Mesendoderm (in vitro differentiated cells): ENCODE measurements around the gene MRPS10.
"Not testable (repeated sequence)": the region's sequence is repeated elsewhere in the genome, so short reads cannot be mapped to it uniquely, and the experiment has no call there.

Experiments used
- DNase-seq: peaks from one replicate; pipeline ENCODE4 v3.0.0; 2013
- H2AK5ac ChIP-seq: 2 replicates; pipeline ENCODE4 v1.6.1; 2013; ENCODE audit warnings: low read length, inconsistent platforms
- H2BK120ac ChIP-seq: 2 replicates; pipeline ENCODE4 v1.6.1; 2013; ENCODE audit warnings: low read depth, mild to moderate bottlenecking, low read length, moderate library complexity, mixed read lengths
- H2BK15ac ChIP-seq: replicated peaks from 2 replicates; pipeline ENCODE4 v1.6.1; 2013; ENCODE audit warnings: low read depth, mild to moderate bottlenecking, moderate library complexity
- H2BK5ac ChIP-seq: 2 replicates; pipeline ENCODE4 v1.6.1; 2013; ENCODE audit warnings: low read length, inconsistent platforms
- H3K18ac ChIP-seq: 2 replicates; pipeline ENCODE4 v1.6.1; 2013; ENCODE audit warnings: mild to moderate bottlenecking, low read length, mixed read lengths
- H3K23ac ChIP-seq: one replicate; pipeline ENCODE4 v1.6.1; 2013; ENCODE audit warnings: low read length
- H3K27ac ChIP-seq: 2 replicates; pipeline ENCODE4 v1.5.1; 2013; ENCODE audit warnings: low read depth, mild to moderate bottlenecking, inconsistent platforms, low read length, moderate library complexity
- H3K27me3 ChIP-seq: 2 replicates; pipeline ENCODE4 v1.6.1; 2013; ENCODE audit warnings: low read length, control low read depth, mild to moderate bottlenecking, inconsistent platforms; ENCODE audit not compliant: insufficient read depth, poor library complexity
- H3K36me3 ChIP-seq: 2 replicates; pipeline ENCODE4 v1.6.1; 2013; ENCODE audit warnings: low read length, inconsistent platforms; ENCODE audit not compliant: control insufficient read depth, insufficient read depth
- H3K4ac ChIP-seq: one replicate; pipeline ENCODE4 v1.6.1; 2013; ENCODE audit warnings: low read depth, mild to moderate bottlenecking, low read length, moderate library complexity
- H3K4me1 ChIP-seq: 2 replicates; pipeline ENCODE4 v1.6.1; 2013; ENCODE audit warnings: low read depth, low read length, inconsistent platforms; ENCODE audit not compliant: control insufficient read depth
- H3K4me2 ChIP-seq: 2 replicates; pipeline ENCODE4 v1.6.1; 2013; ENCODE audit warnings: low read length
- H3K4me3 ChIP-seq: 2 replicates; pipeline ENCODE4 v1.5.1; 2013; ENCODE audit warnings: mild to moderate bottlenecking, low read length
- H3K56ac ChIP-seq: one replicate; pipeline ENCODE4 v1.6.1; 2013; ENCODE audit warnings: low read length
- H3K79me1 ChIP-seq: 2 replicates; pipeline ENCODE4 v1.6.1; 2013; ENCODE audit warnings: low read length, inconsistent platforms
- H3K79me2 ChIP-seq: 2 replicates; pipeline ENCODE4 v1.6.1; 2013; ENCODE audit warnings: mild to moderate bottlenecking, low read length; ENCODE audit not compliant: control insufficient read depth, insufficient read depth
- H3K9ac ChIP-seq: 2 replicates; pipeline ENCODE4 v1.6.1; 2013; ENCODE audit warnings: low read length, inconsistent platforms
- H4K5ac ChIP-seq: one replicate; pipeline ENCODE4 v1.6.1; 2013; ENCODE audit warnings: low read length
- H4K8ac ChIP-seq: one replicate; pipeline ENCODE4 v1.6.1; 2013; ENCODE audit warnings: low read depth, mild to moderate bottlenecking, control low read depth, low read length, moderate library complexity
- WGBS: extraction: QIAGEN DNeasy Blood & Tissue Kit; methylation state at CpG from one replicate; pipeline ENCODE4 v1.1.7; 2013; ENCODE audit warnings: low lambda C conversion rate, missing lambda C conversion rate; ENCODE audit not compliant: insufficient coverage; ENCODE audit errors: extremely low coverage; 5-methylcytosine and 5-hydroxymethylcytosine counted together

The MRPS10 gene

GRCh38 chr6:42224222-42225028 lies 6.8 kb upstream of the MRPS10 start:
- no peak for DNase-seq
- no peak overlapping the region for H2AK5ac ChIP-seq
- no peak overlapping the region for H4K8ac ChIP-seq
- no peaks in the 10 kb centered on the region for H3K27me3 ChIP-seq
- WGBS: no CpG with 5 or more reads among the region's 12 CpGs
- no peak overlapping the region for H3K4ac ChIP-seq
- H3K79me1 ChIP-seq: no peaks in the 10 kb centered on the region
- H3K18ac ChIP-seq: no peak overlapping the region
- H2BK15ac ChIP-seq: no peak overlapping the region
- no peaks in the 10 kb centered on the region for H3K36me3 ChIP-seq
- H3K56ac ChIP-seq: no peak overlapping the region
- H3K4me3 ChIP-seq: no peak overlapping the region
- no peaks in the 10 kb centered on the region for H3K79me2 ChIP-seq
- H3K9ac ChIP-seq: no peak overlapping the region
- no peak overlapping the region for H3K27ac ChIP-seq
- no peak overlapping the region for H2BK120ac ChIP-seq
- no peak overlapping the region for H3K23ac ChIP-seq
- H4K5ac ChIP-seq: no peak overlapping the region
- H3K4me1 ChIP-seq: no peaks in the 10 kb centered on the region
- H2BK5ac ChIP-seq: no peak overlapping the region
- no peak overlapping the region for H3K4me2 ChIP-seq

GRCh38 chr6:42222448-42222847 lies 4.8 kb upstream of the MRPS10 start:
- no peaks in the 10 kb centered on the region for H3K36me3 ChIP-seq
- no peak overlapping the region for H2BK15ac ChIP-seq
- no peak overlapping the region for H3K4me3 ChIP-seq
- H3K79me1 ChIP-seq: no peaks in the 10 kb centered on the region
- H3K4me1 ChIP-seq: no peaks in the 10 kb centered on the region
- no peak overlapping the region for H3K4ac ChIP-seq
- no peak overlapping the region for H4K5ac ChIP-seq
- H3K27me3 ChIP-seq: no peaks in the 10 kb centered on the region
- no peak overlapping the region for H4K8ac ChIP-seq
- no peak overlapping the region for H3K23ac ChIP-seq
- no peaks in the 10 kb centered on the region for H3K79me2 ChIP-seq
- WGBS: no CpG with 5 or more reads among the region's 7 CpGs
- no peak overlapping the region for H3K56ac ChIP-seq
- no peak overlapping the region for H3K18ac ChIP-seq
- H2AK5ac ChIP-seq: no peak overlapping the region
- H3K9ac ChIP-seq: no peak overlapping the region
- H3K27ac ChIP-seq: no peak overlapping the region
- H3K4me2 ChIP-seq: no peak overlapping the region
- H2BK120ac ChIP-seq: no peak overlapping the region
- no peak for DNase-seq
- H2BK5ac ChIP-seq: no peak overlapping the region

GRCh38 chr6:42221546-42221945 lies 3.9 kb upstream of the MRPS10 start:
- Histone ChIP-seq H4K5ac (no peak overlapping the region), H3K27ac (no peak overlapping the region), H2BK120ac (no peak overlapping the region), H3K4me2 (no peak overlapping the region), H3K79me2 (peaks cover 1% of the 10 kb centered on the region), H3K18ac (no peak overlapping the region), H3K36me3 (no peaks in the 10 kb centered on the region), H3K79me1 (peaks cover 2% of the 10 kb centered on the region), H3K23ac (no peak overlapping the region), H2AK5ac (no peak overlapping the region), H3K56ac (no peak overlapping the region), H4K8ac (no peak overlapping the region), H3K4me3 (no peak overlapping the region), H3K4ac (no peak overlapping the region), H2BK5ac (no peak overlapping the region), H3K27me3 (no peaks in the 10 kb centered on the region), H3K9ac (no peak overlapping the region), H3K4me1 (no peaks in the 10 kb centered on the region), H2BK15ac (no peak overlapping the region)
- no peak for DNase-seq
- WGBS: no CpG with 5 or more reads among the region's 4 CpGs

GRCh38 chr6:42220807-42221206 lies 3.1 kb upstream of the MRPS10 start:
- peaks cover 2% of the 10 kb centered on the region for H3K79me1 ChIP-seq
- no peak overlapping the region for H3K27ac ChIP-seq
- H3K27me3 ChIP-seq: no peaks in the 10 kb centered on the region
- no peak overlapping the region for H3K18ac ChIP-seq
- no peak overlapping the region for H4K8ac ChIP-seq
- no peak overlapping the region for H2AK5ac ChIP-seq
- H3K4me2 ChIP-seq: no peak overlapping the region
- H4K5ac ChIP-seq: no peak overlapping the region
- H3K4me3 ChIP-seq: no peak overlapping the region
- H3K36me3 ChIP-seq: no peaks in the 10 kb centered on the region
- H2BK120ac ChIP-seq: no peak overlapping the region
- no peak overlapping the region for H3K23ac ChIP-seq
- WGBS: no CpG with 5 or more reads among the region's 6 CpGs
- DNase-seq: no peak
- H2BK5ac ChIP-seq: no peak overlapping the region
- no peaks in the 10 kb centered on the region for H3K4me1 ChIP-seq
- no peak overlapping the region for H3K9ac ChIP-seq
- H3K56ac ChIP-seq: no peak overlapping the region
- H3K4ac ChIP-seq: no peak overlapping the region
- H3K79me2 ChIP-seq: peaks cover 1% of the 10 kb centered on the region
- H2BK15ac ChIP-seq: no peak overlapping the region

GRCh38 chr6:42217157-42217518 lies 523 bp downstream of the MRPS10 start:
- Histone ChIP-seq H3K27me3 (no peaks in the 10 kb centered on the region), H3K56ac (peak overlapping the region; percentile 87), H3K18ac (peak overlapping the region; percentile 52), H3K36me3 (no peaks in the 10 kb centered on the region), H2BK5ac (no peak overlapping the region), H3K4me3 (peak overlapping the region; percentile 93), H3K4me2 (peak overlapping the region; percentile 83), H3K4ac (peak overlapping the region; percentile 43), H4K8ac (peak overlapping the region; percentile 78), H2BK15ac (no peak overlapping the region), H2AK5ac (no peak overlapping the region), H2BK120ac (no peak overlapping the region), H3K4me1 (no peaks in the 10 kb centered on the region), H3K79me1 (peaks cover 2% of the 10 kb centered on the region), H3K9ac (peak overlapping the region; percentile 91), H3K79me2 (peaks cover 1% of the 10 kb centered on the region), H3K23ac (no peak overlapping the region), H3K27ac (no peak overlapping the region), H4K5ac (no peak overlapping the region)
- no CpG with 5 or more reads among the region's 5 CpGs for WGBS
- DNase-seq: no peak

GRCh38 chr6:42216495-42216894 lies 1.2 kb downstream of the MRPS10 start:
- H3K23ac ChIP-seq, H3K4me1 ChIP-seq, H3K4me3 ChIP-seq, H2BK120ac ChIP-seq, H4K5ac ChIP-seq, H3K79me1 ChIP-seq, H2BK15ac ChIP-seq, H3K9ac ChIP-seq, DNase-seq, H3K4ac ChIP-seq, H3K27ac ChIP-seq, H3K4me2 ChIP-seq, H3K56ac ChIP-seq, H3K27me3 ChIP-seq, H3K36me3 ChIP-seq, H3K79me2 ChIP-seq, H2AK5ac ChIP-seq, H2BK5ac ChIP-seq, H3K18ac ChIP-seq, H4K8ac ChIP-seq: not testable (repeated sequence)
- WGBS: no CpG with 5 or more reads among the region's 18 CpGs
